Measurements from ENCODE around the gene MIPOL1. TPM values are rescaled to one million over a fixed set of nuclear protein-coding genes. Genes with fewer than 3 reads are reported as not detected.
"Not testable (repeated sequence)": the region's sequence is repeated elsewhere in the genome, so short reads cannot be mapped to it uniquely, and the experiment has no call there.

MIPOL1 gene
- total RNA-seq, 2 experiments from 2014 or later: not detected

GRCh38 chr14:37553935-37554550 lies 356.3 kb downstream of the MIPOL1 start:
- H3K4me3 Mint-ChIP-seq: no peak overlapping the region
- no peaks in the 10 kb centered on the region for H3K36me3 Mint-ChIP-seq
- DNase-seq: no peak
- H3K27me3 Mint-ChIP-seq: no peaks in the 10 kb centered on the region
- H3K4me1 Mint-ChIP-seq: no peaks in the 10 kb centered on the region
- H3K27ac Mint-ChIP-seq: no peak overlapping the region
- peaks cover 10% of the 10 kb centered on the region for H3K9me3 Mint-ChIP-seq

GRCh38 chr14:37555596-37555995 lies 357.9 kb downstream of the MIPOL1 start:
- not testable (repeated sequence) for H3K36me3 Mint-ChIP-seq, H3K27ac Mint-ChIP-seq, DNase-seq, H3K4me1 Mint-ChIP-seq, H3K27me3 Mint-ChIP-seq, H3K4me3 Mint-ChIP-seq
- peaks cover 10% of the 10 kb centered on the region for H3K9me3 Mint-ChIP-seq

GRCh38 chr14:37558740-37559139 lies 361.0 kb downstream of the MIPOL1 start:
- DNase-seq: no peak
- Mint-ChIP-seq H3K36me3 (no peaks in the 10 kb centered on the region), H3K27me3 (no peaks in the 10 kb centered on the region), H3K4me3 (no peak overlapping the region), H3K4me1 (no peaks in the 10 kb centered on the region), H3K9me3 (peaks cover 7% of the 10 kb centered on the region), H3K27ac (no peak overlapping the region)

- Mint-ChIP-seq H3K36me3 (no peaks in the 10 kb centered on the region), H3K4me3 (no peak overlapping the region), H3K27me3 (no peaks in the 10 kb centered on the region), H3K27ac (no peak overlapping the region), H3K9me3 (peaks cover 3% of the 10 kb centered on the region), H3K4me1 (no peaks in the 10 kb centered on the region)
- no peak for DNase-seq
These were observed 361.6 kb downstream of the MIPOL1 start for GRCh38 chr14:37559386-37559785.

GRCh38 chr14:37563189-37563588 lies 365.5 kb downstream of the MIPOL1 start:
- no peaks in the 10 kb centered on the region for H3K9me3 Mint-ChIP-seq

GRCh38 chr14:37565550-37565949 lies 367.8 kb downstream of the MIPOL1 start:
- Mint-ChIP-seq H3K4me3 (no peak overlapping the region), H3K27me3 (peaks cover 3% of the 10 kb centered on the region), H3K27ac (no peak overlapping the region), H3K9me3 (no peaks in the 10 kb centered on the region), H3K4me1 (no peaks in the 10 kb centered on the region), H3K36me3 (no peaks in the 10 kb centered on the region)
- DNase-seq: no peak

More at GRCh38 chr14:37563189-37563588, 365.5 kb downstream of the MIPOL1 start:
- no peak overlapping the region for H3K27ac Mint-ChIP-seq
- H3K36me3 Mint-ChIP-seq: no peaks in the 10 kb centered on the region
- no peaks in the 10 kb centered on the region for H3K27me3 Mint-ChIP-seq
- H3K4me1 Mint-ChIP-seq: no peaks in the 10 kb centered on the region
- H3K4me3 Mint-ChIP-seq: no peak overlapping the region
- no peak for DNase-seq

- DNase-seq: no peak
- no peaks in the 10 kb centered on the region for H3K36me3 Mint-ChIP-seq
- H3K27ac Mint-ChIP-seq: no peak overlapping the region
- no peaks in the 10 kb centered on the region for H3K9me3 Mint-ChIP-seq
- H3K4me1 Mint-ChIP-seq: no peaks in the 10 kb centered on the region
- H3K4me3 Mint-ChIP-seq: no peak overlapping the region
- H3K27me3 Mint-ChIP-seq: peaks cover 3% of the 10 kb centered on the region
These were observed 369.2 kb downstream of the MIPOL1 start for GRCh38 chr14:37566811-37567371.

GRCh38 chr14:37569729-37570128 lies 372.0 kb downstream of the MIPOL1 start:
- H3K36me3 Mint-ChIP-seq: no peaks in the 10 kb centered on the region
- H3K9me3 Mint-ChIP-seq: peaks cover 3% of the 10 kb centered on the region
- DNase-seq: no peak
- H3K4me3 Mint-ChIP-seq: no peak overlapping the region
- H3K27me3 Mint-ChIP-seq: peaks cover 3% of the 10 kb centered on the region
- no peak overlapping the region for H3K27ac Mint-ChIP-seq
- H3K4me1 Mint-ChIP-seq: no peaks in the 10 kb centered on the region

- peaks cover 3% of the 10 kb centered on the region for H3K9me3 Mint-ChIP-seq
These were observed 373.7 kb downstream of the MIPOL1 start for GRCh38 chr14:37571391-37571790.

GRCh38 chr14:37573356-37573755 lies 375.6 kb downstream of the MIPOL1 start:
- Mint-ChIP-seq H3K4me3 (no peak overlapping the region), H3K36me3 (no peaks in the 10 kb centered on the region), H3K9me3 (peaks cover 3% of the 10 kb centered on the region), H3K27me3 (peaks cover 5% of the 10 kb centered on the region), H3K27ac (no peak overlapping the region), H3K4me1 (no peaks in the 10 kb centered on the region)
- no peak for DNase-seq

More at GRCh38 chr14:37571391-37571790, 373.7 kb downstream of the MIPOL1 start:
- H3K4me1 Mint-ChIP-seq: no peaks in the 10 kb centered on the region
- no peak overlapping the region for H3K27ac Mint-ChIP-seq
- no peak for DNase-seq
- H3K36me3 Mint-ChIP-seq: no peaks in the 10 kb centered on the region
- no peak overlapping the region for H3K4me3 Mint-ChIP-seq
- H3K27me3 Mint-ChIP-seq: peaks cover 3% of the 10 kb centered on the region

- H3K4me3 Mint-ChIP-seq: no peak overlapping the region
These were observed 381.5 kb downstream of the MIPOL1 start for GRCh38 chr14:37579274-37579673.

GRCh38 chr14:37580146-37580545 lies 382.4 kb downstream of the MIPOL1 start:
- Mint-ChIP-seq H3K27me3 (peaks cover 30% of the 10 kb centered on the region), H3K9me3 (no peaks in the 10 kb centered on the region), H3K4me3 (no peak overlapping the region), H3K36me3 (no peaks in the 10 kb centered on the region), H3K27ac (no peak overlapping the region), H3K4me1 (no peaks in the 10 kb centered on the region)
- DNase-seq: no peak

More at GRCh38 chr14:37579274-37579673, 381.5 kb downstream of the MIPOL1 start:
- H3K27me3 Mint-ChIP-seq: peaks cover 23% of the 10 kb centered on the region
- H3K4me1 Mint-ChIP-seq: no peaks in the 10 kb centered on the region
- DNase-seq: no peak
- H3K27ac Mint-ChIP-seq: no peak overlapping the region
- no peaks in the 10 kb centered on the region for H3K36me3 Mint-ChIP-seq
- peaks cover 1% of the 10 kb centered on the region for H3K9me3 Mint-ChIP-seq

GRCh38 chr14:37583358-37584210 lies 385.8 kb downstream of the MIPOL1 start:
- DNase-seq: no peak
- Mint-ChIP-seq H3K4me1 (no peaks in the 10 kb centered on the region), H3K27me3 (peaks cover 59% of the 10 kb centered on the region), H3K27ac (no peak overlapping the region), H3K36me3 (no peaks in the 10 kb centered on the region), H3K9me3 (peaks cover 6% of the 10 kb centered on the region), H3K4me3 (no peak overlapping the region)

- Mint-ChIP-seq H3K36me3 (no peaks in the 10 kb centered on the region), H3K4me3 (no peak overlapping the region), H3K27ac (no peak overlapping the region), H3K4me1 (no peaks in the 10 kb centered on the region), H3K9me3 (peaks cover 11% of the 10 kb centered on the region), H3K27me3 (peaks cover 68% of the 10 kb centered on the region)
- DNase-seq: no peak
These were observed 386.7 kb downstream of the MIPOL1 start for GRCh38 chr14:37584211-37585100.

- DNase-seq: no peak
- H3K4me3 Mint-ChIP-seq: no peak overlapping the region
- H3K36me3 Mint-ChIP-seq: no peaks in the 10 kb centered on the region
- peaks cover 12% of the 10 kb centered on the region for H3K9me3 Mint-ChIP-seq
- H3K4me1 Mint-ChIP-seq: no peaks in the 10 kb centered on the region
- H3K27me3 Mint-ChIP-seq: peaks cover 73% of the 10 kb centered on the region
- H3K27ac Mint-ChIP-seq: no peak overlapping the region
These were observed 387.4 kb downstream of the MIPOL1 start for GRCh38 chr14:37585101-37585511.

Measured in activated naive CD8-positive, alpha-beta T cell treated with anti-CD3 and anti-CD28 coated beads for 36 hours (primary cell).